GM12873 (cell line): Measurements from ENCODE around the gene MTO1.

ENCODE experiments used
- TF ChIP-seq, protein P1 (sequence below): IDR thresholded peaks from 2 replicates; pipeline ENCODE4 v1.5.1; 2012; ENCODE audit warnings: low read depth, mild to moderate bottlenecking, moderate library complexity, low read length, control low read depth; ENCODE audit not compliant: insufficient read depth; ENCODE audit errors: missing control alignments

MTO1 gene

DNA sequence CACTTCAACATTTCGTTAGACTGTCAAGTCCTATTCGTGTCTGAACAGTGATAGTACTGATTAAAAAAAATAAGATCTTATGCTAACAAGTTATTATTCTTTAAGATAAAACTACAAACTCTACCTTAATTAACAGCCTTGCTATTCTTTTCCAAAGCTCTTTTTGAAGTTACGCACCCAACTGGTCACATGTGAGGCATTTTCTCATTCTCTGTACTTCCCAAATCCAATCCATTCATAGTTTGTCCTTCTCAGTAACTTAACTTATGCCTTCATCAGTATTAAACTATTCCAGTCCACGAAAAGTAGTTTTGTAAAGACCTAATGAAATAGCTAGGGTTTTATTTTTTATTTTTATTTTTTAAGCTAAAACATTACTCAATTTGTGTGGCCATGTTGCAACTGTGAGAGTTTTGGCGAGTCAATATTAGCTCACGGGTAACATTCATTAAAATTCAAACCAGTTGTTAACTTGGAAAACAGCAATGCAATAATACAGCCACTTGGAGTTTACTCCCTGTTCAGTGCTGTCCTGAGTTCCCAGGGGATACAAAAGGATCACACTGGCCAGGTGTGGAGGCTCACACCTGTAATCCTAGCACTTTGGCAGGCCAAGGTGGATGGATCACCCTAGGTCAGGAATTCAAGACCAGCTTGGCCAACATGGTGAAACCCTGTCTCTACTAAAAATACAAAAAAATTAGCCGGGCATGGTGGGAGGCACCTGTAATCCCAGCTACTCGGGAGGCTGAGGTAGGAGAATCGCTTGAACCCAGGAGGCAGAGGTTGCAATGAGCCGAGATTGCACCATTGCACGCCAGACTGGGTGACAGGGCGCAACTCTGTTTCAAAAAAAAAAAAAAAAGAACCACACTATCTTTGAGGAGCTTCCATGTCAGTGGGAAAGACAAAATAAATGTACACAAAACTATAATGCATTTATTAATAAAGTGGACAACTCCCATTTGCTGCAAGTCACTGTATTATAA, 87.2 kb downstream of the MTO1 start:
- TF ChIP-seq, protein P1, sequence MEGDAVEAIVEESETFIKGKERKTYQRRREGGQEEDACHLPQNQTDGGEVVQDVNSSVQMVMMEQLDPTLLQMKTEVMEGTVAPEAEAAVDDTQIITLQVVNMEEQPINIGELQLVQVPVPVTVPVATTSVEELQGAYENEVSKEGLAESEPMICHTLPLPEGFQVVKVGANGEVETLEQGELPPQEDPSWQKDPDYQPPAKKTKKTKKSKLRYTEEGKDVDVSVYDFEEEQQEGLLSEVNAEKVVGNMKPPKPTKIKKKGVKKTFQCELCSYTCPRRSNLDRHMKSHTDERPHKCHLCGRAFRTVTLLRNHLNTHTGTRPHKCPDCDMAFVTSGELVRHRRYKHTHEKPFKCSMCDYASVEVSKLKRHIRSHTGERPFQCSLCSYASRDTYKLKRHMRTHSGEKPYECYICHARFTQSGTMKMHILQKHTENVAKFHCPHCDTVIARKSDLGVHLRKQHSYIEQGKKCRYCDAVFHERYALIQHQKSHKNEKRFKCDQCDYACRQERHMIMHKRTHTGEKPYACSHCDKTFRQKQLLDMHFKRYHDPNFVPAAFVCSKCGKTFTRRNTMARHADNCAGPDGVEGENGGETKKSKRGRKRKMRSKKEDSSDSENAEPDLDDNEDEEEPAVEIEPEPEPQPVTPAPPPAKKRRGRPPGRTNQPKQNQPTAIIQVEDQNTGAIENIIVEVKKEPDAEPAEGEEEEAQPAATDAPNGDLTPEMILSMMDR = no peak

DNA sequence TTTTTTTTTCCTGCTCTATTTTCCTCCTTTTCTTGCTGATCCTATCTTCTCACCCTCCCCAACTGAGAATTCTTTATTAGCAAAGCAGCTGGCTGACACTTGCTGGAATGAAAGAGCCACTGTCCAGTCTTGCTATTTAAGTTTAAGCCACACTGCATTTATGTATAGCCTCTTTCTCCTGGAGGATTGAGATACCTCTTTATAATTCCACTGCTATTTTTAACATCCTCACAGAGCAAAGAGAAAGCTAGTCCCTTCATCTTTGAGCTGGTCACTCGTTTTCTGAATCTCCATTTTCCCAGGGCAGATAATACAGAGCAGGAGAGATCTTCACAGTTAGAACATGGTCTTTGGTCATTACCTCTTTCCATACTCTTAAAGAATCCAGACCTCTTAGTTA, 95.3 kb downstream of the MTO1 start:
- TF ChIP-seq, protein P1 = no peak
